ENCODE results near the gene MYBL2.

The MYBL2 gene

DNA sequence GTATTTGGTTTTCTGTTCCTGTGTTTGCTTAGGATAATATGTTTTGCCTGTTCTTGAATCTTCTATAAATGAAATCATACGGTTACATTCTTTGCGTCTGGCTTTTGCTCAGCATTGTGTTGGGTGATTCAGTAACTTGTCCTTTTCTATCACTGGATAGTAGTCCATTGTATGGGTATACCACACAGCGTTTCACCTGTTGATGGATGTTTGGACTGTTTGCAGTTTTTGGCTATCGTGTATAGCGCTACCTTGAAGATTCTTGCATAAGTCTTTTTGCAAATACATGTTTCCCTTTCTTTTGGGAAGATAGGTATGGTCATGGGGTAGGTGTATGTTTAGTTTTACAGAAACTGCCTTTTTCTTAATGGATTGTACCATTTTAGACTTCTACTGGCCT lies 9.5 kb downstream of the MYBL2 start:
- no peaks in the 10 kb centered on the region for H3K9me3 ChIP-seq (ENCODE audit: low read depth, low read length)
- no peak overlapping the region for H3K4me3 ChIP-seq
- TF ChIP-seq EZH2 (IDR thresholded peaks at IDR 0.05) = no peak
- no peak for TF ChIP-seq POLR2AphosphoS5 (IDR thresholded peaks at IDR 0.05; ENCODE audit: borderline replicate concordance, low read depth, low read length)
- no peak for TF ChIP-seq FOXP2 (optimal IDR thresholded peaks at IDR 0.05; ENCODE audit: control extremely low read depth, extremely low read length, insufficient read depth)
- no peak overlapping the region for H3K27ac ChIP-seq
- H3K36me3 ChIP-seq (ENCODE audit: insufficient read depth, low read length) = peaks cover 47% of the 10 kb centered on the region
- DNase-seq (ENCODE audit: low read depth, low spot score) = no peak
- H3K9ac ChIP-seq (ENCODE audit: insufficient read length) = no peak overlapping the region

DNA sequence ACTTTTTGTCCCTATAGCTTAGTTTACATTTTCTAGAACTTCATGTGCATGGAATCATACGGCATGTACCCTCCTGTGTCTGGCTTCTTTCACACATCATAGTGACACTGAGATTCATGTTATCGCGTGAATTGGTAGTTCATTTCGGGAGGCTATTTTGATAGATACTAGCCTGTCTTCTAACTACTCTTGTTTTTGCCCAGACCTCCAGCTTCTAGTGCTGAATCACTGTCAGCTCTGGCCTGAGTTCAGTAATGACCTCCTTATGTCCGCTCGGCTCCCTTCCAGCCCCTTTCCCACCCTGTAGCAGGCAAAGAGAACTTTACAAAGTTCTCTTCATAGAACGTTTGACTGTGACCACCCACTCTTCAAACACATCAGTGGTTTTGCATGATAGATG lies 14.1 kb downstream of the MYBL2 start:
- H3K9ac ChIP-seq (ENCODE audit: insufficient read length) = no peak overlapping the region

DNA sequence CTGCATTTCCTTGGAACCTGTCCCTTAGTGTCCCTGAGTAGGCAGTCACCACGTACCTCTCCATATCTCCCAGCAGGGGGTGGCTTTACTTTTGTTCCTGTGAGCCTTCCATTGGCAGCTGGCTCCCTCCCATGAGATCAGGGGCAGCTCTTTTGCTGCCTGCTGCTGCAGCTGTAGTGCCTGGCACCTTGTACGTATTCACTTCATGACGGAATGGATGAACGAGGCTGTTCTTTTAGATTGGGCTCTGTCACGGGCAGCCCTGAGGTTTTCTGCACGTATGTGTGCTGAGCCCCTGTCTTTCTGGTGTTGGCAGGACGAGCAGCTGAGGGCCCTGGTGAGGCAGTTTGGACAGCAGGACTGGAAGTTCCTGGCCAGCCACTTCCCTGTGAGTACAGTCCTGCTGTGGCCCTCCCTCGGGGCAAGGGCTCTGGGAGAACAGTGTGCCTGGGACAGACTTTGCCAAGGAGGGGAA lies 14.6 kb downstream of the MYBL2 start:
- Histone ChIP-seq H3K9me3 (ENCODE audit: low read depth, low read length) (no peaks in the 10 kb centered on the region), H3K9ac (ENCODE audit: insufficient read length) (no peak overlapping the region), H3K4me3 (no peak overlapping the region), H3K36me3 (ENCODE audit: insufficient read depth, low read length) (peaks cover 41% of the 10 kb centered on the region), H3K27ac (no peak overlapping the region)
- no peak for TF ChIP-seq POLR2AphosphoS5 (IDR thresholded peaks at IDR 0.05; ENCODE audit: borderline replicate concordance, low read depth, low read length)
- DNase-seq (ENCODE audit: low read depth, low spot score) = no peak

More for the DNA sequence above, 14.1 kb downstream of the MYBL2 start:
- Histone ChIP-seq H3K9me3 (ENCODE audit: low read depth, low read length) (no peaks in the 10 kb centered on the region), H3K27ac (no peak overlapping the region), H3K36me3 (ENCODE audit: insufficient read depth, low read length) (peaks cover 38% of the 10 kb centered on the region), H3K4me3 (no peak overlapping the region)
- DNase-seq (ENCODE audit: low read depth, low spot score) = no peak
- TF ChIP-seq POLR2AphosphoS5 (IDR thresholded peaks at IDR 0.05; ENCODE audit: borderline replicate concordance, low read depth, low read length) (no peak), EZH2 (IDR thresholded peaks at IDR 0.05) (no peak), FOXP2 (optimal IDR thresholded peaks at IDR 0.05; ENCODE audit: control extremely low read depth, extremely low read length, insufficient read depth) (no peak)

DNA sequence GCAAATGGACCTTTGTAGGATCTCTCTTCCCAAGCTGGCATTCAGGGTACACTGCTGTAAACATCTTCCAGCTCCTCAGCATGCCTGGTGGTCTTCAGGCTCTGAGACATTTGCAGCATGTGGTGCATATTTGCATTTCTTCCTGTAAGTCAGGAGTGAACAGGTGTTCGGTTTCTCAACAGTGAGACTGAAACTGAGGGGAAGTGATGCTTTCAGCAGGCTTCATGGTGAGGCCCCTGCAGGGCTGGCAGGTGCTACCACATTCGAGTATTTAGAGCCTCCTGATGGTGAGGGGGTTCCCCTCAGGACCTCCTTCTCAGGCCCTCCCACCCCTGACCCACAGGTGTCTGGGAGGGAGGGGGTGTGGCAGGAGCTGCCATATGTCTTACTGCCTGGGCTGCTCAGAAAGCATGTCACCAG lies 15.1 kb downstream of the MYBL2 start:
- Histone ChIP-seq H3K4me3 (no peak overlapping the region), H3K9ac (ENCODE audit: insufficient read length) (no peak overlapping the region), H3K27ac (no peak overlapping the region), H3K9me3 (ENCODE audit: low read depth, low read length) (no peaks in the 10 kb centered on the region), H3K36me3 (ENCODE audit: insufficient read depth, low read length) (peaks cover 41% of the 10 kb centered on the region)
- no peak for DNase-seq (ENCODE audit: low read depth, low spot score)
- TF ChIP-seq FOXP2 (optimal IDR thresholded peaks at IDR 0.05; ENCODE audit: control extremely low read depth, extremely low read length, insufficient read depth) = no peak
- TF ChIP-seq POLR2AphosphoS5 (IDR thresholded peaks at IDR 0.05; ENCODE audit: borderline replicate concordance, low read depth, low read length) = no peak
- TF ChIP-seq EZH2 (IDR thresholded peaks at IDR 0.05) = no peak

DNA sequence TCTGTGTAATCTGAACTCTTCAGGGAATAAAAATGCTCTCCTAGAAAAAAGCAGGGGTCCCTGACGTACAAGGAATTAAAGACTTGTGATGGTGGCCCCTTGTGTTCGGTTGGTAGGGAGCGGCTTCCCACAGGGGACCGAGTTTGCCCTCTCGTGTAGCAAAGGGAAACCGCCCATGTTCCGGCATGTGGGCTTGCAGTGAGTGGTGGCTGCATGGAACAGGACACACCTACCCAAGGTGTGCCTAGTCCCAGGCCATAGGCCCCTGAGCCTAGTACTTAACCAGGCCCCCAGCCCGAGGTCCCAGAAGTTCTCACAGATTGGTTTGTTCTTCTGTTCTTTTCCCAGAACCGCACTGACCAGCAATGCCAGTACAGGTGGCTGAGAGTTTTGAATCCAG lies 15.5 kb downstream of the MYBL2 start:
- no peaks in the 10 kb centered on the region for H3K9me3 ChIP-seq (ENCODE audit: low read depth, low read length)
- H3K27ac ChIP-seq = no peak overlapping the region
- no peak overlapping the region for H3K9ac ChIP-seq (ENCODE audit: insufficient read length)
- DNase-seq (ENCODE audit: low read depth, low spot score) = no peak
- no peak overlapping the region for H3K4me3 ChIP-seq
- no peak for TF ChIP-seq POLR2AphosphoS5 (IDR thresholded peaks at IDR 0.05; ENCODE audit: borderline replicate concordance, low read depth, low read length)
- TF ChIP-seq EZH2 (IDR thresholded peaks at IDR 0.05) = no peak
- TF ChIP-seq FOXP2 (optimal IDR thresholded peaks at IDR 0.05; ENCODE audit: control extremely low read depth, extremely low read length, insufficient read depth) = no peak
- H3K36me3 ChIP-seq (ENCODE audit: insufficient read depth, low read length) = peaks cover 40% of the 10 kb centered on the region

DNA sequence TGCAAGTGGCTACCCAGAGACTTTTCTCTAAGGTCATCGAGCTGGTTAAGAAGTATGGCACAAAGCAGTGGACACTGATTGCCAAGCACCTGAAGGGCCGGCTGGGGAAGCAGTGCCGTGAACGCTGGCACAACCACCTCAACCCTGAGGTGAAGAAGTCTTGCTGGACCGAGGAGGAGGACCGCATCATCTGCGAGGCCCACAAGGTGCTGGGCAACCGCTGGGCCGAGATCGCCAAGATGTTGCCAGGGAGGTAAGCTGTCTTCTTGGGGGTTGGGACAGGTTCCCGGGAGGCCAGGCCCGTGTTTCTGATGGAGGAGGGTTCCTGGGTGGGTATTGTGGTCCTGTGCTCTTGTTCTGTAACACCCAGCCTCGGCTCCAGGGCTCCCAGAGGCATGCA lies 19.9 kb downstream of the MYBL2 start:
- no peak overlapping the region for H3K4me3 ChIP-seq
- no peaks in the 10 kb centered on the region for H3K9me3 ChIP-seq (ENCODE audit: low read depth, low read length)
- no peak overlapping the region for H3K9ac ChIP-seq (ENCODE audit: insufficient read length)
- TF ChIP-seq EZH2 (IDR thresholded peaks at IDR 0.05) = no peak
- peaks cover 47% of the 10 kb centered on the region for H3K36me3 ChIP-seq (ENCODE audit: insufficient read depth, low read length)
- H3K27ac ChIP-seq = no peak overlapping the region
- no peak for DNase-seq (ENCODE audit: low read depth, low spot score)

DNA sequence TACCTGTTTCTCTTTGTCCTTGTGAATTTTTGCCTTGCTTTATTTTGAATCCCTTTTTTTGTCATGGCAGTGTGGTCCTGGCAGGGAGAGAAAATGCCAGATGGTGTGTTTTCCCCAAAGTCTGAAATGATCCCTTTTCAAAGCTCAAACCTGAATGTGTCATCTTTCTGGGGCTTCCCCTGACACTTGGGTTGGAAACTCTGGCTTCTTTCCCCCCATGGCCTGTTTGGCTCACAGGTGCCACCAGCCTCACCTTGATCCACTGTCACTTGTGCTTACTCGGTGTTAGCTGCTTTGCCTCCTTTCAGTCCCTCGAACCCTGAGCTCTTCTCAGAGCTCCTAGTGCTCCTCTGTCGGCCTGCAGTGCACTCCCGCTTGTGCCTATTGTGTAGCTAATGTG lies 22.3 kb downstream of the MYBL2 start:
- TF ChIP-seq FOXP2 (optimal IDR thresholded peaks at IDR 0.05; ENCODE audit: control extremely low read depth, extremely low read length, insufficient read depth) (no peak), POLR2AphosphoS5 (IDR thresholded peaks at IDR 0.05; ENCODE audit: borderline replicate concordance, low read depth, low read length) (no peak), EZH2 (IDR thresholded peaks at IDR 0.05) (no peak)
- no peak for DNase-seq (ENCODE audit: low read depth, low spot score)
- H3K9ac ChIP-seq (ENCODE audit: insufficient read length) = no peak overlapping the region
- H3K27ac ChIP-seq = no peak overlapping the region
- H3K4me3 ChIP-seq = no peak overlapping the region
- H3K9me3 ChIP-seq (ENCODE audit: low read depth, low read length) = no peaks in the 10 kb centered on the region
- peaks cover 44% of the 10 kb centered on the region for H3K36me3 ChIP-seq (ENCODE audit: insufficient read depth, low read length)

DNA sequence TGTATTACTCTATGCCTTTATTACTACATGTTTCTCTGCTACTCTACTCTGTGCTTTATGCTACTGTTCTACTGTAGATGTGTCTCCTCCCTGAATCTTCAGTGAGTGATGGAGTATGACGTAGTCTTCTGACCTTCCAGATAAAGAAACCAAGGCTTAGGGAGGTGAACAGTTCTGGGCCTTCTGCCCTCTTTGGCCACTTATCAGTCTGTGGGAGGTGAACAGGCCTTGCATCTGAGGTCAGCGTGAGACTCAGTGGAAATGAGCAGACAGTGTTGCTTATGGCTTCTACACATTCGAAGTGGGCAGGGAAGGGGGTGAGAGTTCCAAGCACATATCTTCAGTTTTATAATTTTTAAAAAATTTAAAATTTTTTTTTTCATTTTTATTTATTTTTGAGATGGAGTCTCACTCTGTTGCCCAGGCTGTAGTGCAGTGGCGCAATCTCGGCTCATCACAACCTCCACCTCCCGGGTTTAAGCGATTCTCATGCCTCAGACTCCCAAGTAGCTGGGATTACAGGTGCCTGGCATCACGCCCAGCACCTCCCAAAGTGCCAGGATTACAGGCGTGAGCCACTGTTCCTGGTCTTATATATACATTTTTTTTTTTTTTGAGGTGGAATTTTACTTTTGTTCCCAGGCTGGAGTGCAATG lies 24.2 kb downstream of the MYBL2 start:
- Histone ChIP-seq H3K9me3 (ENCODE audit: low read depth, low read length) (no peaks in the 10 kb centered on the region), H3K4me3 (no peak overlapping the region), H3K27ac (no peak overlapping the region), H3K9ac (ENCODE audit: insufficient read length) (no peak overlapping the region), H3K36me3 (ENCODE audit: insufficient read depth, low read length) (peaks cover 48% of the 10 kb centered on the region)
- TF ChIP-seq FOXP2 (optimal IDR thresholded peaks at IDR 0.05; ENCODE audit: control extremely low read depth, extremely low read length, insufficient read depth) (no peak), POLR2AphosphoS5 (IDR thresholded peaks at IDR 0.05; ENCODE audit: borderline replicate concordance, low read depth, low read length) (no peak), EZH2 (IDR thresholded peaks at IDR 0.05) (no peak)
- DNase-seq (ENCODE audit: low read depth, low spot score) = no peak

DNA sequence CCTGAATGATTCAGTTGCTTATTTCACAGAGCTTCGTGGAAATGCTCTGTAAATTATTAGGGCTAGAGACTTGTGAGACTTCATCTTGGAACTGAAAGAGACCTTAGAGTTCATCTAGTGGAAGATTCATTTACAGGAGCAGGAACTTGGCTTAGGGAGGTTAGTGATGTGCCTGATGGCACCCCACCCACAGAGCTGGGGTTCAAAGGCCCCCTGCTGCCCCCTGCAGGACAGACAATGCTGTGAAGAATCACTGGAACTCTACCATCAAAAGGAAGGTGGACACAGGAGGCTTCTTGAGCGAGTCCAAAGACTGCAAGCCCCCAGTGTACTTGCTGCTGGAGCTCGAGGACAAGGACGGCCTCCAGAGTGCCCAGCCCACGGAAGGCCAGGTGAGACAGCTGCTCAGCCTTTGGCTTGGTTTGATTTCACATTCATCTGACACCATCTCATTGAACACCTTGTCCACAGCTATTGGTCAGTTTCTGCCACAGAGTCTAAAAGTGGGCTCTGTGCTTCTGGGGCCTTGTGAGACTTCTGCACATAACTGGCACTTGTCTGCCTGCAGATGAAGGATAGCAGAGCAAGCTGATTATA lies 25.1 kb downstream of the MYBL2 start:
- DNase-seq (ENCODE audit: low read depth, low spot score) = no peak
- Histone ChIP-seq H3K9ac (ENCODE audit: insufficient read length) (no peak overlapping the region), H3K9me3 (ENCODE audit: low read depth, low read length) (no peaks in the 10 kb centered on the region), H3K27ac (no peak overlapping the region), H3K4me3 (no peak overlapping the region), H3K36me3 (ENCODE audit: insufficient read depth, low read length) (peaks cover 44% of the 10 kb centered on the region)
- TF ChIP-seq POLR2AphosphoS5 (IDR thresholded peaks at IDR 0.05; ENCODE audit: borderline replicate concordance, low read depth, low read length) (no peak), FOXP2 (optimal IDR thresholded peaks at IDR 0.05; ENCODE audit: control extremely low read depth, extremely low read length, insufficient read depth) (no peak), EZH2 (IDR thresholded peaks at IDR 0.05) (no peak)
